Panc1 (cell line): ENCODE data around the gene IDE. TPM values are rescaled to one million over a fixed set of nuclear protein-coding genes. Genes with fewer than 3 reads are reported as not detected.
A peak's percentile ranks its signal among the peaks of the same experiment; 100 is the strongest.

Experiments used
- ATAC-seq: fragments of 200-7000 bp; cut with Tn5 transposase; 2 replicates; pipeline ENCODE4 v1.9.1; 2020; ENCODE audit warnings: mild to moderate bottlenecking, moderate library complexity
- BruUV-seq: library from RNA; stranded (reverse); fragments of 400-500 nt; replicated peaks from 2 replicates; lab custom pipeline; 2021; lab: Mats Ljungman, UMichigan
- CTCF ChIA-PET: fragments of 300-600 bp; sonication (Branson Sonifier 250); formaldehyde crosslinking; loops from one replicate; lab custom pipeline; 2022; ENCODE audit warnings: antibody characterized with exemption; lab: Charles Lee
- POLR2A ChIA-PET: fragments of 300-600 bp; sonication (Branson Sonifier 250); formaldehyde crosslinking; loops from one replicate; lab custom pipeline; 2022; ENCODE audit warnings: antibody characterized with exemption; lab: Charles Lee
- DNase-seq: peaks from one replicate; pipeline ENCODE4 v3.0.0-alpha.2; 2010; ENCODE audit warnings: low read depth, low spot score
- H3K27ac ChIP-seq: 2 replicates; pipeline ENCODE4 v1.5.1; 2011; ENCODE audit warnings: mild to moderate bottlenecking, low read length, inconsistent platforms
- H3K27me3 ChIP-seq: fragments of 200-500 bp; sonication (Bioruptor generic); 2 replicates; pipeline ENCODE4 v1.6.0; 2014; ENCODE audit warnings: low read length, inconsistent platforms; ENCODE audit not compliant: control insufficient read depth, insufficient read depth
- H3K36me3 ChIP-seq: fragments of 200-500 bp; sonication (Bioruptor generic); 2 replicates; pipeline ENCODE4 v1.5.1; 2014; ENCODE audit warnings: inconsistent platforms, mild to moderate bottlenecking, low read length, moderate library complexity; ENCODE audit not compliant: control insufficient read depth, insufficient read depth
- H3K4me1 ChIP-seq: 2 replicates; pipeline ENCODE4 v1.5.1; 2011; ENCODE audit warnings: inconsistent platforms, mild to moderate bottlenecking, low read length, moderate library complexity; ENCODE audit not compliant: control insufficient read depth, insufficient read depth
- H3K4me3 ChIP-seq, 2 experiments: 2 replicates each; pipeline ENCODE4 v1.5.1; 2011 to 2012; ENCODE audit warnings: low read depth in 2 of 2, low read length in 2 of 2, mild to moderate bottlenecking in 2 of 2, inconsistent platforms in 1 of 2, moderate library complexity in 1 of 2
- H3K9me3 ChIP-seq: fragments of 200-500 bp; sonication (Bioruptor generic); 2 replicates; pipeline ENCODE4 v1.5.1; 2014; ENCODE audit warnings: low read depth, mild to moderate bottlenecking, inconsistent platforms, low read length, moderate library complexity; ENCODE audit not compliant: control insufficient read depth, insufficient read depth
- POLR2AphosphoS5 ChIP-seq: IDR thresholded peaks from 2 replicates; pipeline ENCODE4 v1.6.1; 2012; ENCODE audit warnings: mild to moderate bottlenecking, low read depth, low read length, moderate library complexity
- REST ChIP-seq, 2 experiments: IDR thresholded peaks; 2 replicates each; pipeline ENCODE4 v1.6.1; 2011 to 2012; ENCODE audit warnings: low read depth in 2 of 2, control low read depth in 1 of 2, low read length in 1 of 2, mild to moderate bottlenecking in 1 of 2, moderate library complexity in 1 of 2; ENCODE audit not compliant: insufficient read depth in 1 of 2
- SIN3A ChIP-seq: IDR thresholded peaks from 2 replicates; pipeline ENCODE4 v1.6.1; 2012; ENCODE audit warnings: low read depth, mild to moderate bottlenecking, low read length, moderate library complexity, borderline replicate concordance; ENCODE audit not compliant: insufficient read depth
- TCF7L2 ChIP-seq: IDR thresholded peaks from 2 replicates; pipeline ENCODE4 v1.6.1; 2011; ENCODE audit warnings: mild to moderate bottlenecking, low read depth, low read length, inconsistent platforms
- in situ Hi-C: cut with HindIII; loops from 2 replicates; pipeline ENCODE4 v1.10.0; 2016; ENCODE audit warnings: low sequenced_read_pairs, low pct_unique_long_range_greater_than_20kb
- intact Hi-C: fragments of 100-400 bp; cut with micrococcal nuclease; formaldehyde crosslinking; loops from one replicate; pipeline ENCODE4 v1.10.0; 2022; ENCODE audit not compliant: unreplicated experiment
- total RNA-seq: library from RNA; stranded (reverse); gene quantifications from one replicate; pipeline ENCODE4 v1.2.1, GENCODE V29; 2021; ENCODE audit not compliant: unreplicated experiment
- TF ChIP-seq, protein P1 (sequence below): fragments of 450-650 bp; IDR thresholded peaks from 2 replicates; pipeline ENCODE4 v1.5.1; 2017; ENCODE audit warnings: mild to moderate bottlenecking

Gene IDE
- total RNA-seq, 1 experiment from 2014 or later = 79.0 TPM

- in situ Hi-C loops (no loop called here), intact Hi-C loops (no loop called here)
- DNase-seq (no peak), ATAC-seq (no peak)
- H3K4me1 ChIP-seq = peaks cover 20% of the 10 kb centered on the region
- no peak for TF ChIP-seq POLR2AphosphoS5
- TF ChIP-seq REST (IDR thresholded peaks at IDR 0.05; ENCODE audit: insufficient read depth in 1 of 2, low read depth in 2 of 2, low read length in 1 of 2) = no peak
- no peak for TF ChIP-seq TCF7L2
- no peak for TF ChIP-seq SIN3A
- TF ChIP-seq, protein P1, sequence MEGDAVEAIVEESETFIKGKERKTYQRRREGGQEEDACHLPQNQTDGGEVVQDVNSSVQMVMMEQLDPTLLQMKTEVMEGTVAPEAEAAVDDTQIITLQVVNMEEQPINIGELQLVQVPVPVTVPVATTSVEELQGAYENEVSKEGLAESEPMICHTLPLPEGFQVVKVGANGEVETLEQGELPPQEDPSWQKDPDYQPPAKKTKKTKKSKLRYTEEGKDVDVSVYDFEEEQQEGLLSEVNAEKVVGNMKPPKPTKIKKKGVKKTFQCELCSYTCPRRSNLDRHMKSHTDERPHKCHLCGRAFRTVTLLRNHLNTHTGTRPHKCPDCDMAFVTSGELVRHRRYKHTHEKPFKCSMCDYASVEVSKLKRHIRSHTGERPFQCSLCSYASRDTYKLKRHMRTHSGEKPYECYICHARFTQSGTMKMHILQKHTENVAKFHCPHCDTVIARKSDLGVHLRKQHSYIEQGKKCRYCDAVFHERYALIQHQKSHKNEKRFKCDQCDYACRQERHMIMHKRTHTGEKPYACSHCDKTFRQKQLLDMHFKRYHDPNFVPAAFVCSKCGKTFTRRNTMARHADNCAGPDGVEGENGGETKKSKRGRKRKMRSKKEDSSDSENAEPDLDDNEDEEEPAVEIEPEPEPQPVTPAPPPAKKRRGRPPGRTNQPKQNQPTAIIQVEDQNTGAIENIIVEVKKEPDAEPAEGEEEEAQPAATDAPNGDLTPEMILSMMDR = no peak
- ChIA-PET CTCF (interaction anchor here (0.7 kb wide), 1 partner anchor 58 kb away, joined by 5 read pairs; no protein-coding TSS in a partner anchor), POLR2A (no interaction called here)
- no peaks in the 10 kb centered on the region for H3K36me3 ChIP-seq
- no peaks in the 10 kb centered on the region for H3K9me3 ChIP-seq
- H3K4me3 ChIP-seq = no peak overlapping the region
- H3K27me3 ChIP-seq = no peaks in the 10 kb centered on the region
- BruUV-seq = no TSS peak
- no peak overlapping the region for H3K27ac ChIP-seq
Measured at GRCh38 chr10:92575961-92576360, 2.1 kb upstream of the IDE start.

- in situ Hi-C loops (no loop called here), intact Hi-C loops (loop anchor here (1.0 kb wide), 1 partner anchor 57 kb away; no protein-coding TSS in a partner anchor)
- H3K9me3 ChIP-seq = no peaks in the 10 kb centered on the region
- TF ChIP-seq REST (IDR thresholded peaks at IDR 0.05; ENCODE audit: insufficient read depth in 1 of 2, low read depth in 2 of 2, low read length in 1 of 2) (no peak), SIN3A (no peak), POLR2AphosphoS5 (no peak), TCF7L2 (no peak)
- TF ChIP-seq, protein P1 = no peak; the same call in none of the 2 replicates
- peak; percentile 12 for ATAC-seq
- CTCF ChIA-PET = interaction anchor here (0.6 to 2.1 kb wide), 3 partner anchors 12 to 58 kb away, joined by 3 to 24 read pairs (median 4); no protein-coding TSS in a partner anchor
- DNase-seq = no peak
- no peaks in the 10 kb centered on the region for H3K36me3 ChIP-seq
- H3K4me3 ChIP-seq = peak overlapping the region; percentile 81 to 93
- POLR2A ChIA-PET = interaction anchor here (1.3 kb wide), 1 partner anchor 16 kb away, joined by 3 read pairs; no protein-coding TSS in a partner anchor
- H3K27me3 ChIP-seq = no peaks in the 10 kb centered on the region
- BruUV-seq = TSS peak; percentile 84
- peak overlapping the region; percentile 91 for H3K27ac ChIP-seq
- peaks cover 20% of the 10 kb centered on the region for H3K4me1 ChIP-seq
Measured at GRCh38 chr10:92574548-92575261, 812 bp upstream of the IDE start.
